Measurements from ENCODE around the gene PRDM16. TPM values are rescaled to one million over a fixed set of nuclear protein-coding genes. Genes with fewer than 3 reads are reported as not detected.

PRDM16 gene
- total and polyA plus RNA-seq, 2 of the 8 experiments (the other 6 are each of a cell fraction or from before 2014, with no cell fraction given): 0.39 to 0.43 TPM

GRCh38 chr1:3132660-3133059 lies 63.7 kb downstream of the PRDM16 start:
- Histone ChIP-seq H3K79me2 (ENCODE audit: control insufficient read depth in 1 of 2, insufficient read depth in 2 of 2, low read length in 2 of 2) (no peaks in the 10 kb centered on the region), H3K4ac (replicated peaks; ENCODE audit: insufficient read length, low read depth, low read length) (no peak overlapping the region), H3K23ac (ENCODE audit: insufficient read length) (no peak overlapping the region), H2AFZ (ENCODE audit: low read length) (no peak overlapping the region), H2BK120ac (replicated peaks; ENCODE audit: low read depth, low read length) (no peak overlapping the region), H2BK12ac (ENCODE audit: low read depth, low read length) (no peak overlapping the region), H3K9ac (replicated peaks in 1 of 4; ENCODE audit: extremely low read depth in 1 of 4, low read depth in 3 of 4, low read length in 3 of 4) (no peak overlapping the region), H2BK5ac (ENCODE audit: low read depth, low read length) (no peak overlapping the region), H4K5ac (ENCODE audit: insufficient read length, low read depth, low read length) (no peak overlapping the region), H3K14ac (ENCODE audit: insufficient read length) (no peak overlapping the region), H2AK5ac (ENCODE audit: low read depth, low read length) (no peak overlapping the region), H4K91ac (replicated peaks; ENCODE audit: insufficient read length, low read length) (no peak overlapping the region), H3K4me1 (replicated peaks in 1 of 4; ENCODE audit: control insufficient read depth in 3 of 4, insufficient read depth in 4 of 4, low read length in 3 of 4) (peaks cover 0 to 5% (median 3%) of the 10 kb centered on the region in 4 experiments; a peak in 4 of 7 replicates), H3K56ac (replicated peaks; ENCODE audit: insufficient read length, low read depth, low read length) (no peak overlapping the region), H2BK20ac (ENCODE audit: low read length) (no peak overlapping the region), H3K23me2 (ENCODE audit: low read depth, low read length) (no peaks in the 10 kb centered on the region), H4K8ac (ENCODE audit: extremely low read depth, insufficient read depth, low read length) (no peak overlapping the region), H3K27ac (ENCODE audit: low read depth, low read length) (no peak overlapping the region), H3K4me3 (ENCODE audit: extremely low read depth in 1 of 4, insufficient read depth in 2 of 4, low read depth in 3 of 4, low read length in 4 of 4) (no peak overlapping the region), H4K20me1 (replicated peaks in 1 of 2; ENCODE audit: control insufficient read depth in 1 of 2, insufficient read depth in 2 of 2, low read length in 2 of 2) (peaks cover 0 to 2% of the 10 kb centered on the region in 2 experiments), H2BK15ac (ENCODE audit: low read length) (no peak overlapping the region), H3K79me1 (ENCODE audit: low read depth, low read length) (no peaks in the 10 kb centered on the region; the same call in 1 of the 2 replicates), H3K36me3 (ENCODE audit: control insufficient read depth in 2 of 4, insufficient read depth in 4 of 4, low read length in 3 of 4) (no peaks in the 10 kb centered on the region), H3K9me3 (ENCODE audit: insufficient read depth in 2 of 2, low read depth in 1 of 2, low read length in 1 of 2) (no peaks in the 10 kb centered on the region), H3K27me3 (replicated peaks in 1 of 4; ENCODE audit: control insufficient read depth in 3 of 4, extremely low read depth in 1 of 4, insufficient read depth in 3 of 4, low read length in 3 of 4) (no peaks in the 10 kb centered on the region), H3K4me2 (ENCODE audit: insufficient read depth in 1 of 2, low read depth in 2 of 2, low read length in 2 of 2) (no peak overlapping the region), H3K18ac (ENCODE audit: extremely low read depth, low read length) (no peak overlapping the region)
- no peak for TF ChIP-seq SIX5 (IDR thresholded peaks at IDR 0.05; ENCODE audit: low read depth, low read length)
- no peak for TF ChIP-seq PHF8 (conservative IDR thresholded peaks at IDR 0.05; ENCODE audit: low read depth, low read length)
- no peak for TF ChIP-seq ZNF274 (IDR thresholded peaks at IDR 0.05; ENCODE audit: borderline replicate concordance, extremely low read depth, low read length)
- no peak for TF ChIP-seq POLR2AphosphoS5 (IDR thresholded peaks at IDR 0.05; ENCODE audit: low read depth, low read length)
- TF ChIP-seq ASH2L (IDR thresholded peaks at IDR 0.05; ENCODE audit: low read length): no peak
- TF ChIP-seq E2F6 (IDR thresholded peaks at IDR 0.05): no peak
- TF ChIP-seq NRF1 (IDR thresholded peaks at IDR 0.05; ENCODE audit: low read depth, low read length): no peak
- TF ChIP-seq NANOG (IDR thresholded peaks at IDR 0.05; ENCODE audit: insufficient read depth, low read depth, low read length, poor library complexity, severe bottlenecking): no peak
- TF ChIP-seq CTBP2 (IDR thresholded peaks at IDR 0.05; ENCODE audit: borderline replicate concordance, insufficient read depth, insufficient read length, low read length): no peak
- TF ChIP-seq TAF7 (optimal IDR thresholded peaks at IDR 0.05; ENCODE audit: borderline replicate concordance, low read depth, low read length): no peak
- TF ChIP-seq TCF12 (IDR thresholded peaks at IDR 0.05; ENCODE audit: low read depth, low read length): no peak
- no peak for TF ChIP-seq SRF (IDR thresholded peaks at IDR 0.05; ENCODE audit: low read depth, low read length)
- TF ChIP-seq RFX5 (IDR thresholded peaks at IDR 0.05; ENCODE audit: borderline replicate concordance, low read depth, low read length): no peak
- POLR2A ChIA-PET (ENCODE audit: partially characterized antibody): no interaction called here
- FAIRE-seq: no peak
- CTCF ChIA-PET (ENCODE audit: partially characterized antibody): no interaction called here
- DNase-seq (ENCODE audit: low read depth in 1 of 2, low spot score in 2 of 2): no peak
- WGBS, 2 experiments (ENCODE audit: extremely low coverage in 1 of 2, insufficient coverage in 1 of 2, insufficient read length in 1 of 2, insufficient replicate concordance in 2 of 2, low coverage in 1 of 2, low lambda C conversion rate in 2 of 2, missing lambda C conversion rate in 1 of 2): 93% methylated on average over 12 of the region's 12 CpGs; no CpG with 5 or more reads in 1 of the 2 experiments

Data from H1 (cell line).